DOHH2 (cell line): ENCODE measurements around the gene CALHM3.

ENCODE experiments used
- H3F3A ChIP-seq: fragments of 200-600 bp; sonication (generic), shearing (Covaris generic); 2 replicates; pipeline ENCODE4 v1.6.0; 2016; ENCODE audit warnings: antibody characterized with exemption, mild to moderate bottlenecking; ENCODE audit not compliant: control insufficient read depth, insufficient read depth
- H3K27ac ChIP-seq: fragments of 200-600 bp; sonication (generic); 2 replicates; pipeline ENCODE4 v1.5.1; 2014; ENCODE audit warnings: low read depth, mild to moderate bottlenecking, low read length, moderate library complexity
- H3K27me3 ChIP-seq: fragments of 200-600 bp; sonication (generic); 2 replicates; pipeline ENCODE4 v1.6.1; 2014; ENCODE audit warnings: mild to moderate bottlenecking, low read length, mixed read lengths; ENCODE audit not compliant: control insufficient read depth
- H3K36me3 ChIP-seq: fragments of 200-600 bp; sonication (generic); 2 replicates; pipeline ENCODE4 v1.6.1; 2014; ENCODE audit warnings: mild to moderate bottlenecking, low read length, moderate library complexity, mixed read lengths; ENCODE audit not compliant: control insufficient read depth
- H3K4me1 ChIP-seq: fragments of 200-600 bp; sonication (generic); 2 replicates; pipeline ENCODE4 v1.6.1; 2014; ENCODE audit warnings: mild to moderate bottlenecking, low read length, mixed read lengths; ENCODE audit not compliant: control insufficient read depth
- H3K4me2 ChIP-seq: fragments of 200-600 bp; sonication (generic); 2 replicates; pipeline ENCODE4 v1.6.0; 2014; ENCODE audit warnings: mild to moderate bottlenecking, low read length, moderate library complexity
- H3K4me3 ChIP-seq: fragments of 200-600 bp; sonication (generic); 2 replicates; pipeline ENCODE4 v1.5.1; 2014; ENCODE audit warnings: mild to moderate bottlenecking, low read length, mixed read lengths
- H3K79me2 ChIP-seq: fragments of 200-600 bp; sonication (generic); 2 replicates; pipeline ENCODE4 v1.6.1; 2014; ENCODE audit warnings: mild to moderate bottlenecking, low read length, mixed read lengths; ENCODE audit not compliant: control insufficient read depth
- H3K9me2 ChIP-seq: fragments of 200-600 bp; sonication (generic); replicated peaks from 2 replicates; pipeline ENCODE4 v1.6.1; 2014; ENCODE audit warnings: mild to moderate bottlenecking, low read length, mixed read lengths; ENCODE audit not compliant: control insufficient read depth
- H3K9me3 ChIP-seq: fragments of 200-600 bp; sonication (generic); 2 replicates; pipeline ENCODE4 v1.6.1; 2014; ENCODE audit warnings: antibody characterized with exemption, low read length, mixed read lengths; ENCODE audit not compliant: control insufficient read depth, insufficient read depth
- H4K20me1 ChIP-seq: fragments of 200-600 bp; sonication (generic); 2 replicates; pipeline ENCODE4 v1.6.0; 2014; ENCODE audit warnings: low read depth, mild to moderate bottlenecking, antibody characterized with exemption, low read length, moderate library complexity; ENCODE audit not compliant: control insufficient read depth, insufficient read depth
- EZH2phosphoT487 ChIP-seq: fragments of 200-600 bp; sonication (generic); IDR thresholded peaks from 2 replicates; pipeline ENCODE4 v1.6.1; 2017; ENCODE audit warnings: borderline replicate concordance, mild to moderate bottlenecking, antibody characterized with exemption, low read length, moderate library complexity, mixed read lengths
- TF ChIP-seq, protein P1 (sequence below): fragments of 200-600 bp; sonication (generic); IDR thresholded peaks from one replicate; pipeline ENCODE4 v1.5.1; 2014; ENCODE audit warnings: antibody characterized with exemption, mild to moderate bottlenecking, low read depth, low read length; ENCODE audit not compliant: poor library complexity, severe bottlenecking

CALHM3 gene

DNA sequence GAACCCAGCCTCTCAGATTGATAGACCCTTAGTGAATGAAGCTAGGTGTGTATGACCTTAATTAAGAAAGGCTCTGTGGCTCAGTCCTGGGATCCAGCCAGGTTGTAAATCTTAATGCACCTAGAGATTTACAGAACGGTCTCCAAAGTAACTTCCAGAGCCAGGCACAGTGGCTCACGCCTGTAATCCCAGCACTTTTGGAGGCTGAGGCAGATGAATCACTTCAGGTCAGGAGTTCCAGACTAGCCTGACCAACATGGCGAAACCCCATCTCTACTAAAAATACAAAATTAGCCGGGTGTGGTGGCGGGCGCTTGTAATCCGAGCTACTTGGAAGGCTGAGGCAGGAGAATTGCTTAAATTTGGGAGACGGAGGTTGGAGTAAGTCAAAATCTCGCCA is 51.2 kb downstream of the CALHM3 start:
- Histone ChIP-seq H3K27me3 (no peaks in the 10 kb centered on the region), H3K9me3 (no peaks in the 10 kb centered on the region), H3K4me3 (no peak overlapping the region), H3K4me1 (no peaks in the 10 kb centered on the region; the same call in 1 of the 2 replicates), H3K36me3 (peaks cover 93% of the 10 kb centered on the region), H3K27ac (no peak overlapping the region), H3K9me2 (no peaks in the 10 kb centered on the region), H3K79me2 (peaks cover 3% of the 10 kb centered on the region; the same call in 1 of the 2 replicates), H3K4me2 (no peak overlapping the region), H3F3A (0 out of 2 replicates have a peak, but pooled peaks cover 5% of the 10 kb centered on the region), H4K20me1 (peaks cover 5% of the 10 kb centered on the region)
- TF ChIP-seq, protein P1, sequence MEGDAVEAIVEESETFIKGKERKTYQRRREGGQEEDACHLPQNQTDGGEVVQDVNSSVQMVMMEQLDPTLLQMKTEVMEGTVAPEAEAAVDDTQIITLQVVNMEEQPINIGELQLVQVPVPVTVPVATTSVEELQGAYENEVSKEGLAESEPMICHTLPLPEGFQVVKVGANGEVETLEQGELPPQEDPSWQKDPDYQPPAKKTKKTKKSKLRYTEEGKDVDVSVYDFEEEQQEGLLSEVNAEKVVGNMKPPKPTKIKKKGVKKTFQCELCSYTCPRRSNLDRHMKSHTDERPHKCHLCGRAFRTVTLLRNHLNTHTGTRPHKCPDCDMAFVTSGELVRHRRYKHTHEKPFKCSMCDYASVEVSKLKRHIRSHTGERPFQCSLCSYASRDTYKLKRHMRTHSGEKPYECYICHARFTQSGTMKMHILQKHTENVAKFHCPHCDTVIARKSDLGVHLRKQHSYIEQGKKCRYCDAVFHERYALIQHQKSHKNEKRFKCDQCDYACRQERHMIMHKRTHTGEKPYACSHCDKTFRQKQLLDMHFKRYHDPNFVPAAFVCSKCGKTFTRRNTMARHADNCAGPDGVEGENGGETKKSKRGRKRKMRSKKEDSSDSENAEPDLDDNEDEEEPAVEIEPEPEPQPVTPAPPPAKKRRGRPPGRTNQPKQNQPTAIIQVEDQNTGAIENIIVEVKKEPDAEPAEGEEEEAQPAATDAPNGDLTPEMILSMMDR, result no peak
- no peak for TF ChIP-seq EZH2phosphoT487

DNA sequence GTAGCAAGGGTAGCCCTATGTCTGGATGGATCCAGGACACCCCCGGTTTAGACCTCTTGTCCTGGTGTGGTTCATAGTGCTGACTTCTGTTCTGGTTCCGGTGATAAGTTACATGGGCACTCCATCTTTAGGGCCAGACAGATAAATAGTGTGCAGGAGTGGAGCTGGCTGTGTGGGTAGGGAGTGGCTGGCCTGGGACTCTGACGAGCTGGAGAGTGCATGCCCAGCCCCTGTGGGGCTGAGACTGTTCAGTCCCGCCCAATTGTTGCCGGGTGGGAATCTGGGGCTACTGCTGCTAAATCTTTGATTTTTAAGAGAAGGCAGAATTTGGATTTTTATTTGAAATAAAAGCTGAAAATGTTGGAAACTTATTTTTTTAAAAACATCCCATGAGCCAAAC is 55.3 kb downstream of the CALHM3 start:
- peaks cover 3% of the 10 kb centered on the region; the same call in 1 of the 2 replicates for H3K79me2 ChIP-seq
- H3F3A ChIP-seq, result 0 out of 2 replicates have a peak, but pooled peaks cover 5% of the 10 kb centered on the region
- no peak for TF ChIP-seq EZH2phosphoT487
- TF ChIP-seq, protein P1, result no peak
- peaks cover 5% of the 10 kb centered on the region for H4K20me1 ChIP-seq
- no peaks in the 10 kb centered on the region for H3K9me2 ChIP-seq
- H3K4me3 ChIP-seq, result no peak overlapping the region
- H3K27me3 ChIP-seq, result no peaks in the 10 kb centered on the region
- no peaks in the 10 kb centered on the region for H3K9me3 ChIP-seq
- peaks cover 91% of the 10 kb centered on the region for H3K36me3 ChIP-seq
- H3K27ac ChIP-seq, result no peak overlapping the region
- no peaks in the 10 kb centered on the region; the same call in 1 of the 2 replicates for H3K4me1 ChIP-seq
- no peak overlapping the region for H3K4me2 ChIP-seq
